SK-N-SH (cell line): ENCODE data around the gene KISS1R. TPM values are rescaled to one million over a fixed set of nuclear protein-coding genes. Genes with fewer than 3 reads are reported as not detected.
A peak's percentile ranks its signal among the peaks of the same experiment; 100 is the strongest.

ENCODE experiments used
- CTCF ChIA-PET: fragments of 300-600, 350-600 bp; formaldehyde crosslinking; extraction: SDS; loops from one replicate; lab custom pipeline; 2021; lab: Yijun Ruan, JAX
- POLR2A ChIA-PET: fragments of 350-600 bp; sonication (Branson Sonifier 250); formaldehyde crosslinking; extraction: SDS; loops from one replicate; lab custom pipeline; 2020; ENCODE audit warnings: antibody characterized with exemption, inconsistent platforms; lab: Yijun Ruan, JAX
- DNase-seq: peaks from one replicate; pipeline ENCODE4 v3.0.0; 2012
- H2AFZ ChIP-seq: fragments of 200-600 bp; sonication (generic); 2 replicates; pipeline ENCODE4 v1.8.1; 2016; ENCODE audit warnings: antibody characterized with exemption, mild to moderate bottlenecking, low read depth
- H3F3A ChIP-seq: fragments of 200-600 bp; sonication (generic); replicated peaks from 2 replicates; pipeline ENCODE3; 2016; ENCODE audit warnings: antibody characterized with exemption, mild to moderate bottlenecking; ENCODE audit not compliant: insufficient read depth
- H3K27ac ChIP-seq, 2 experiments: fragments of 200-500 bp in 1 of 2; fragments of 200-600 bp in 1 of 2; sonication (Bioruptor generic) in 1 of 2; sonication (generic), shearing (Covaris generic) in 1 of 2; 2 replicates each; pipeline versions ENCODE4 v1.5.1 to v1.6.1; 2014 to 2016; ENCODE audit warnings: low read depth in 2 of 2, inconsistent platforms in 1 of 2, low read length in 1 of 2, mild to moderate bottlenecking in 1 of 2, mixed read lengths in 1 of 2
- H3K27me3 ChIP-seq: fragments of 200-600 bp; sonication (generic), shearing (Covaris generic); 2 replicates; pipeline ENCODE4 v1.6.1; 2016; ENCODE audit warnings: mixed run types; ENCODE audit not compliant: insufficient read depth
- H3K36me3 ChIP-seq, 2 experiments: fragments of 200-500 bp in 1 of 2; fragments of 200-600 bp in 1 of 2; sonication (Bioruptor generic) in 1 of 2; sonication (generic) in 1 of 2; replicated peaks in 1 of 2; 2 replicates each; pipeline versions ENCODE3 to v1.5.1; 2014 to 2016; ENCODE audit warnings: low read length in 1 of 2, mild to moderate bottlenecking in 1 of 2; ENCODE audit not compliant: insufficient read depth in 2 of 2, control insufficient read depth in 1 of 2
- H3K4me1 ChIP-seq, 2 experiments: fragments of 200-500 bp in 1 of 2; fragments of 200-600 bp in 1 of 2; sonication (Bioruptor generic) in 1 of 2; sonication (generic), shearing (Covaris generic) in 1 of 2; 2 replicates each; pipeline versions ENCODE4 v1.5.1 to v1.6.1; 2014 to 2016; ENCODE audit warnings: low read depth in 1 of 2, low read length in 1 of 2, mixed run types in 1 of 2; ENCODE audit not compliant: insufficient read depth in 2 of 2, control insufficient read depth in 1 of 2
- H3K4me2 ChIP-seq: fragments of 200-600 bp; sonication (generic), shearing (Covaris generic); 2 replicates; pipeline ENCODE4 v1.6.1; 2017; ENCODE audit warnings: mixed run types
- H3K4me3 ChIP-seq, 2 experiments: fragments of 200-500 bp in 1 of 2; fragments of 200-600 bp in 1 of 2; sonication (Bioruptor generic) in 1 of 2; sonication (generic), shearing (Covaris generic) in 1 of 2; 2 replicates each; pipeline versions ENCODE4 v1.5.1 to v1.8.1; 2014 to 2016; ENCODE audit warnings: low read depth in 2 of 2, inconsistent platforms in 1 of 2, low read length in 1 of 2, mild to moderate bottlenecking in 1 of 2, mixed read lengths in 1 of 2, moderate library complexity in 1 of 2
- H3K79me2 ChIP-seq: fragments of 200-600 bp; sonication (generic); 2 replicates; pipeline ENCODE4 v1.8.1; 2017; ENCODE audit warnings: mild to moderate bottlenecking; ENCODE audit not compliant: insufficient read depth
- H3K9ac ChIP-seq: fragments of 200-600 bp; sonication (generic); 2 replicates; pipeline ENCODE4 v1.6.1; 2017; ENCODE audit warnings: mixed run types
- H3K9me2 ChIP-seq: fragments of 200-600 bp; sonication (generic); 2 replicates; pipeline ENCODE4 v1.6.1; 2017; ENCODE audit warnings: mixed run types
- H3K9me3 ChIP-seq: fragments of 200-600 bp; sonication (generic); 2 replicates; pipeline ENCODE4 v1.6.1; 2017; ENCODE audit warnings: mixed run types, mild to moderate bottlenecking, moderate library complexity
- H4K20me1 ChIP-seq: fragments of 200-600 bp; sonication (generic); 2 replicates; pipeline ENCODE4 v1.6.1; 2017; ENCODE audit warnings: mild to moderate bottlenecking, mixed run types; ENCODE audit not compliant: insufficient read depth
- ELF1 ChIP-seq: IDR thresholded peaks from 2 replicates; pipeline ENCODE4 v1.4.0; 2012
- FOXM1 ChIP-seq: IDR thresholded peaks from 2 replicates; pipeline ENCODE4 v1.4.0; 2012; ENCODE audit warnings: low read depth, mild to moderate bottlenecking
- GABPA ChIP-seq: IDR thresholded peaks from 2 replicates; pipeline ENCODE4 v1.4.0; 2012; ENCODE audit warnings: low read depth, mild to moderate bottlenecking
- GATA2 ChIP-seq: sonication (generic); formaldehyde crosslinking; IDR thresholded peaks from 2 replicates; pipeline ENCODE4 v1.5.0; 2020; ENCODE audit warnings: mild to moderate bottlenecking, missing genetic modification reagents
- JUND ChIP-seq: IDR thresholded peaks from 2 replicates; pipeline ENCODE4 v1.4.0; 2012
- MXI1 ChIP-seq: IDR thresholded peaks from 2 replicates; pipeline ENCODE4 v1.6.1; 2012; ENCODE audit warnings: mild to moderate bottlenecking, low read depth, low read length, improper control_type of control experiment
- NFIC ChIP-seq: IDR thresholded peaks from 2 replicates; pipeline ENCODE4 v1.4.0; 2012; ENCODE audit warnings: borderline replicate concordance
- NRF1 ChIP-seq: IDR thresholded peaks from 2 replicates; pipeline ENCODE4 v1.6.1; 2012; ENCODE audit warnings: low read depth, mild to moderate bottlenecking, low read length
- RAD21 ChIP-seq: IDR thresholded peaks from 2 replicates; pipeline ENCODE4 v1.6.1; 2012; ENCODE audit warnings: mild to moderate bottlenecking, low read length
- RXRA ChIP-seq: IDR thresholded peaks from 2 replicates; pipeline ENCODE4 v1.4.0; 2012; ENCODE audit warnings: low read depth, mild to moderate bottlenecking, borderline replicate concordance
- TAF1 ChIP-seq: IDR thresholded peaks from 2 replicates; pipeline ENCODE4 v1.6.1; 2012; ENCODE audit warnings: low read depth, mild to moderate bottlenecking, low read length, moderate library complexity, borderline replicate concordance
- TCF12 ChIP-seq: IDR thresholded peaks from 2 replicates; pipeline ENCODE4 v1.4.0; 2012
- TEAD4 ChIP-seq: IDR thresholded peaks from 2 replicates; pipeline ENCODE4 v1.4.0; 2012; ENCODE audit warnings: mild to moderate bottlenecking, borderline replicate concordance; ENCODE audit not compliant: insufficient read depth
- YY1 ChIP-seq: IDR thresholded peaks from 2 replicates; pipeline ENCODE4 v1.4.0; 2012; ENCODE audit warnings: low read depth, mild to moderate bottlenecking
- WGBS: methylation state at CpG from one replicate; pipeline ENCODE4 v1.1.6; 2017; ENCODE audit warnings: low lambda C conversion rate; 5-methylcytosine and 5-hydroxymethylcytosine counted together
- polyA plus RNA-seq, 3 experiments: library from polyadenylated mRNA; depleted of rRNA; stranded (reverse); fragments of >200 nt; gene quantifications; 2 replicates each; pipeline ENCODE4 v1.2.3, GENCODE V29; 2012
- TF ChIP-seq, protein P1 (sequence below): IDR thresholded peaks from 2 replicates; pipeline ENCODE4 v1.4.0; 2012; ENCODE audit warnings: low read depth, borderline replicate concordance
- TF ChIP-seq, protein P2 (sequence below): IDR thresholded peaks from 2 replicates; pipeline ENCODE4 v1.6.1; 2012; ENCODE audit warnings: mild to moderate bottlenecking, low read depth, low read length, moderate library complexity

KISS1R gene
- polyA plus RNA-seq, 1 of the 3 experiments (the other 2 are of a cell fraction): not detected

GRCh38 chr19:911197-912033 is 5.7 kb upstream of the KISS1R start:
- Histone ChIP-seq H3K9me2 (no peaks in the 10 kb centered on the region), H3K9me3 (no peaks in the 10 kb centered on the region), H3K27me3 (no peaks in the 10 kb centered on the region), H2AFZ (no peak overlapping the region), H3K4me1 (peaks cover 0 to 4% of the 10 kb centered on the region in 2 experiments; a peak in 2 of 4 replicates), H3K36me3 (no peaks in the 10 kb centered on the region), H4K20me1 (peaks cover 32% of the 10 kb centered on the region), H3K27ac (no peak overlapping the region), H3K4me3 (0 out of 4 replicates have a peak overlapping the region, but pooled peaks of 1 of the 2 experiments have one; percentile 7), H3K79me2 (peaks cover 53% of the 10 kb centered on the region), H3K9ac (no peak overlapping the region)
- ChIA-PET POLR2A (no interaction called here), CTCF (interaction anchor here (1.2 kb wide), 1 partner anchor 48 kb away, joined by 3 read pairs; no protein-coding TSS in a partner anchor)
- peak; percentile 59 for DNase-seq
- WGBS: 88% methylated on average over 54 of the region's 54 CpGs
- TF ChIP-seq TAF1 (no peak), GABPA (no peak), TEAD4 (no peak), NRF1 (no peak), JUND (no peak), MXI1 (no peak), RXRA (no peak), RAD21 (no peak), ELF1 (no peak), GATA2 (CRISPR knock-in tag) (no peak), TCF12 (no peak), FOXM1 (no peak), NFIC (no peak), YY1 (no peak)
- TF ChIP-seq, protein P1, sequence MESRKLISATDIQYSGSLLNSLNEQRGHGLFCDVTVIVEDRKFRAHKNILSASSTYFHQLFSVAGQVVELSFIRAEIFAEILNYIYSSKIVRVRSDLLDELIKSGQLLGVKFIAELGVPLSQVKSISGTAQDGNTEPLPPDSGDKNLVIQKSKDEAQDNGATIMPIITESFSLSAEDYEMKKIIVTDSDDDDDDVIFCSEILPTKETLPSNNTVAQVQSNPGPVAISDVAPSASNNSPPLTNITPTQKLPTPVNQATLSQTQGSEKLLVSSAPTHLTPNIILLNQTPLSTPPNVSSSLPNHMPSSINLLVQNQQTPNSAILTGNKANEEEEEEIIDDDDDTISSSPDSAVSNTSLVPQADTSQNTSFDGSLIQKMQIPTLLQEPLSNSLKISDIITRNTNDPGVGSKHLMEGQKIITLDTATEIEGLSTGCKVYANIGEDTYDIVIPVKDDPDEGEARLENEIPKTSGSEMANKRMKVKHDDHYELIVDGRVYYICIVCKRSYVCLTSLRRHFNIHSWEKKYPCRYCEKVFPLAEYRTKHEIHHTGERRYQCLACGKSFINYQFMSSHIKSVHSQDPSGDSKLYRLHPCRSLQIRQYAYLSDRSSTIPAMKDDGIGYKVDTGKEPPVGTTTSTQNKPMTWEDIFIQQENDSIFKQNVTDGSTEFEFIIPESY: no peak
- TF ChIP-seq, protein P2, sequence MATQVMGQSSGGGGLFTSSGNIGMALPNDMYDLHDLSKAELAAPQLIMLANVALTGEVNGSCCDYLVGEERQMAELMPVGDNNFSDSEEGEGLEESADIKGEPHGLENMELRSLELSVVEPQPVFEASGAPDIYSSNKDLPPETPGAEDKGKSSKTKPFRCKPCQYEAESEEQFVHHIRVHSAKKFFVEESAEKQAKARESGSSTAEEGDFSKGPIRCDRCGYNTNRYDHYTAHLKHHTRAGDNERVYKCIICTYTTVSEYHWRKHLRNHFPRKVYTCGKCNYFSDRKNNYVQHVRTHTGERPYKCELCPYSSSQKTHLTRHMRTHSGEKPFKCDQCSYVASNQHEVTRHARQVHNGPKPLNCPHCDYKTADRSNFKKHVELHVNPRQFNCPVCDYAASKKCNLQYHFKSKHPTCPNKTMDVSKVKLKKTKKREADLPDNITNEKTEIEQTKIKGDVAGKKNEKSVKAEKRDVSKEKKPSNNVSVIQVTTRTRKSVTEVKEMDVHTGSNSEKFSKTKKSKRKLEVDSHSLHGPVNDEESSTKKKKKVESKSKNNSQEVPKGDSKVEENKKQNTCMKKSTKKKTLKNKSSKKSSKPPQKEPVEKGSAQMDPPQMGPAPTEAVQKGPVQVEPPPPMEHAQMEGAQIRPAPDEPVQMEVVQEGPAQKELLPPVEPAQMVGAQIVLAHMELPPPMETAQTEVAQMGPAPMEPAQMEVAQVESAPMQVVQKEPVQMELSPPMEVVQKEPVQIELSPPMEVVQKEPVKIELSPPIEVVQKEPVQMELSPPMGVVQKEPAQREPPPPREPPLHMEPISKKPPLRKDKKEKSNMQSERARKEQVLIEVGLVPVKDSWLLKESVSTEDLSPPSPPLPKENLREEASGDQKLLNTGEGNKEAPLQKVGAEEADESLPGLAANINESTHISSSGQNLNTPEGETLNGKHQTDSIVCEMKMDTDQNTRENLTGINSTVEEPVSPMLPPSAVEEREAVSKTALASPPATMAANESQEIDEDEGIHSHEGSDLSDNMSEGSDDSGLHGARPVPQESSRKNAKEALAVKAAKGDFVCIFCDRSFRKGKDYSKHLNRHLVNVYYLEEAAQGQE: no peak
- TF ChIP-seq, all 33 proteins: peak for 0
- Histone ChIP-seq H3F3A (peaks cover 10% of the 10 kb centered on the region), H3K4me2 (peak overlapping the region; percentile 62; the same call in 1 of the 2 replicates)
